GM12878 (cell line): ENCODE results near the gene DNASE1L1. TPM values are rescaled to one million over a fixed set of nuclear protein-coding genes. Genes with fewer than 3 reads are reported as not detected.

Source experiments
- ATAC-seq: fragments of 200-7000 bp; cut with Tn5 transposase; 3 replicates; pipeline ENCODE4 v1.9.1; 2020; ENCODE audit warnings: mild to moderate bottlenecking, moderate library complexity
- BruUV-seq: library from RNA; stranded (reverse); fragments of 400-500 nt; replicated peaks from 2 replicates; lab custom pipeline; 2021; lab: Mats Ljungman, UMichigan
- CTCF ChIA-PET: fragments of 300-600 bp; sonication (Branson Sonifier 250); formaldehyde crosslinking; extraction: SDS; loops from one replicate; lab custom pipeline; 2021; ENCODE audit warnings: inconsistent platforms; lab: Yijun Ruan, JAX
- POLR2A ChIA-PET: fragments of 350-600 bp; formaldehyde crosslinking; extraction: SDS; loops from one replicate; lab custom pipeline; 2021; ENCODE audit warnings: inconsistent platforms; lab: Charles Lee
- RAD21 ChIA-PET: fragments of 300-600 bp; sonication (Branson Sonifier 250); formaldehyde crosslinking; loops from one replicate; lab custom pipeline; 2023; ENCODE audit warnings: antibody characterized with exemption; ENCODE audit not compliant: unreplicated experiment; lab: Charles Lee
- SMC1A ChIA-PET: fragments of 300-600 bp; sonication (Branson Sonifier 250); formaldehyde crosslinking; loops from one replicate; lab custom pipeline; 2023; ENCODE audit not compliant: unreplicated experiment, uncharacterized antibody; lab: Charles Lee
- DNase-seq: peaks from one replicate; pipeline ENCODE4 v3.0.0-alpha.2; 2011; ENCODE audit warnings: low read depth, low spot score
- FAIRE-seq: peaks from 3 replicates; lab custom pipeline; 2011; peaks lifted over from hg19 to GRCh38; lab: Jason Lieb, UNC
- H2AFZ ChIP-seq: 2 replicates; pipeline ENCODE4 v1.6.0; 2011; ENCODE audit warnings: low read depth, low read length, control low read depth; ENCODE audit not compliant: control insufficient read depth
- H3K27ac ChIP-seq: 2 replicates; pipeline ENCODE4 v1.5.1; 2011; ENCODE audit warnings: control low read depth; ENCODE audit not compliant: control insufficient read depth, insufficient read depth
- H3K27me3 ChIP-seq, 2 experiments: replicated peaks in 1 of 2; 2 replicates each; pipeline versions ENCODE4 v1.6.0 to v1.6.1; 2011; ENCODE audit warnings: low read length in 1 of 2; ENCODE audit not compliant: control insufficient read depth in 2 of 2, insufficient read depth in 2 of 2
- H3K36me3 ChIP-seq, 2 experiments: 2 replicates each; pipeline ENCODE4 v1.5.1; 2011; ENCODE audit warnings: low read length in 1 of 2; ENCODE audit not compliant: control insufficient read depth in 2 of 2, insufficient read depth in 2 of 2
- H3K4me1 ChIP-seq: 2 replicates; pipeline ENCODE4 v1.6.1; 2011; ENCODE audit warnings: mild to moderate bottlenecking, low read length, moderate library complexity, mixed read lengths; ENCODE audit not compliant: control insufficient read depth, insufficient read depth
- H3K4me2 ChIP-seq: 2 replicates; pipeline ENCODE4 v1.6.0; 2011; ENCODE audit warnings: control low read depth; ENCODE audit not compliant: control insufficient read depth, insufficient read depth
- H3K4me3 ChIP-seq: fragments of 200-600 bp; sonication (generic); 2 replicates; pipeline ENCODE4 v1.5.1; 2016
- H3K79me2 ChIP-seq: 2 replicates; pipeline ENCODE4 v1.6.0; 2011; ENCODE audit warnings: low read length; ENCODE audit not compliant: control insufficient read depth, insufficient read depth
- H3K9ac ChIP-seq: 2 replicates; pipeline ENCODE4 v1.8.0; 2011; ENCODE audit warnings: low read length, control low read depth, mixed read lengths; ENCODE audit not compliant: control insufficient read depth, insufficient read depth
- H3K9me3 ChIP-seq: replicated peaks from 3 replicates; pipeline ENCODE4 v1.5.1; 2011; ENCODE audit warnings: mild to moderate bottlenecking, low read length; ENCODE audit not compliant: control insufficient read depth, insufficient read depth
- H4K20me1 ChIP-seq: 2 replicates; pipeline ENCODE4 v1.6.0; 2011; ENCODE audit not compliant: control insufficient read depth, insufficient read depth
- EP300 ChIP-seq, 2 experiments: fragments of 150-350 bp in 1 of 2; IDR thresholded peaks; 2 replicates each; pipeline ENCODE4 v1.6.1; 2011 to 2012; ENCODE audit warnings: low read depth in 2 of 2, low read length in 2 of 2, borderline replicate concordance in 1 of 2, improper control_type of control experiment in 1 of 2, inconsistent platforms in 1 of 2; ENCODE audit not compliant: control insufficient read depth in 1 of 2
- IKZF1 ChIP-seq: fragments of 450-650 bp; conservative IDR thresholded peaks from 2 replicates; pipeline ENCODE4 v1.6.1; 2017; ENCODE audit warnings: antibody characterized with exemption, mild to moderate bottlenecking
- NFXL1 ChIP-seq: fragments of 450-650 bp; IDR thresholded peaks from 2 replicates; pipeline ENCODE4 v1.6.1; 2017; ENCODE audit warnings: antibody characterized with exemption, mild to moderate bottlenecking, borderline replicate concordance
- PAX5 ChIP-seq: IDR thresholded peaks from 2 replicates; pipeline ENCODE4 v1.6.1; 2011; ENCODE audit warnings: low read depth, low read length, borderline replicate concordance
- SMAD5 ChIP-seq: IDR thresholded peaks from 2 replicates; pipeline ENCODE4 v1.6.1; 2016; ENCODE audit warnings: antibody characterized with exemption, low read depth
- TCF12 ChIP-seq: IDR thresholded peaks from 2 replicates; pipeline ENCODE4 v1.6.1; 2011; ENCODE audit warnings: low read depth, mild to moderate bottlenecking, low read length
- ZNF217 ChIP-seq: fragments of 450-650 bp; IDR thresholded peaks from 2 replicates; pipeline ENCODE4 v1.6.1; 2017; ENCODE audit warnings: antibody characterized with exemption, mild to moderate bottlenecking
- WGBS: methylation state at CpG from one replicate; pipeline ENCODE4 v1.1.6; 2016; ENCODE audit warnings: low lambda C conversion rate; ENCODE audit not compliant: insufficient replicate concordance, insufficient coverage; ENCODE audit errors: missing lambda C conversion rate; 5-methylcytosine and 5-hydroxymethylcytosine counted together
- in situ Hi-C: fragments of 300-500 bp; cut with MboI; formaldehyde crosslinking; loops from 9 replicates; pipeline ENCODE4 v1.14.3; 2018; ENCODE audit warnings: mixed read lengths
- intact Hi-C: fragments of 100-400 bp; cut with micrococcal nuclease; formaldehyde crosslinking; loops from one replicate; pipeline ENCODE4 v1.14.2; 2022; ENCODE audit not compliant: unreplicated experiment
- polyA plus RNA-seq, 11 experiments: library from polyadenylated mRNA; depleted of rRNA in 4 of 11; unstranded in 6 of 11; stranded (reverse) in 5 of 11; fragments of >200 nt; fragmentation: Nextera tagmentation in 4 of 11; fragmentation: Illumina TruSeq in 1 of 11; extraction: Ambion mirVana in 4 of 11; extraction: Trizol in 1 of 11; gene quantifications; 1 replicate in 1 of 11; 2 replicates in 10 of 11; pipeline versions ENCODE4 v1.2.1 to v1.2.3, GENCODE V29; 2011 to 2016; ENCODE audit warnings: inconsistent platforms in 2 of 11, missing spikeins in 2 of 11, low read depth in 1 of 11
- total RNA-seq, 4 experiments: library from RNA; depleted of rRNA in 3 of 4; stranded (reverse); fragments of >200 nt in 3 of 4; fragmentation: Illumina TruSeq in 1 of 4; extraction: Trizol in 1 of 4; gene quantifications; 2 replicates each; pipeline versions ENCODE4 v1.2.1 to v1.2.3, GENCODE V29; 2013 to 2021

Gene DNASE1L1
- total and polyA plus RNA-seq, 10 of the 15 experiments (the other 5 are each of a cell fraction or from before 2014, with no cell fraction given) = 0.60 to 22.7 (median 6.8) TPM

GRCh38 chrX:154452823-154453222, 43.8 kb upstream of the DNASE1L1 start:
- H3K36me3 ChIP-seq = peaks cover 0 to 2% of the 10 kb centered on the region in 2 experiments; a peak in 2 of 4 replicates
- H3K4me1 ChIP-seq = no peaks in the 10 kb centered on the region
- no peaks in the 10 kb centered on the region for H3K27me3 ChIP-seq
- no peak for ATAC-seq
- no peak overlapping the region for H3K27ac ChIP-seq
- TF ChIP-seq IKZF1 = no peak
- no peak for TF ChIP-seq ZNF217
- no peak for TF ChIP-seq TCF12
- TF ChIP-seq EP300 (IDR thresholded peaks at IDR 0.05; ENCODE audit: borderline replicate concordance in 1 of 2, control insufficient read depth in 1 of 2, low read depth in 2 of 2, low read length in 2 of 2) = no peak
- H3K9me3 ChIP-seq = no peaks in the 10 kb centered on the region; the same call in 2 of the 3 replicates
- no peak overlapping the region for H2AFZ ChIP-seq
- no TSS peak for BruUV-seq
- no peaks in the 10 kb centered on the region for H3K79me2 ChIP-seq
- ChIA-PET RAD21 (no interaction called here), SMC1A (no interaction called here), POLR2A (interaction anchor here (1.2 kb wide), 1 partner anchor 22 kb away, joined by 3 read pairs; no protein-coding TSS in a partner anchor), CTCF (no interaction called here)
- no peak overlapping the region for H3K9ac ChIP-seq
- H3K4me3 ChIP-seq = no peak overlapping the region
- DNase-seq = no peak
- no peak overlapping the region for H3K4me2 ChIP-seq
- WGBS = 96% methylated on average over 9 of the region's 9 CpGs
- in situ Hi-C loops (no loop called here), intact Hi-C loops (no loop called here)
- no peak for FAIRE-seq
- H4K20me1 ChIP-seq = no peaks in the 10 kb centered on the region

GRCh38 chrX:154450312-154450711, 41.3 kb upstream of the DNASE1L1 start:
- in situ Hi-C loops = no loop called here
- intact Hi-C loops = no loop called here
- Histone ChIP-seq H3K4me3 (no peak overlapping the region), H4K20me1 (no peaks in the 10 kb centered on the region), H3K27me3 (no peaks in the 10 kb centered on the region), H3K27ac (no peak overlapping the region), H3K4me1 (no peaks in the 10 kb centered on the region), H3K9ac (no peak overlapping the region), H2AFZ (no peak overlapping the region), H3K4me2 (no peak overlapping the region), H3K9me3 (no peaks in the 10 kb centered on the region; the same call in 2 of the 3 replicates), H3K79me2 (no peaks in the 10 kb centered on the region)
- no peak for ATAC-seq
- FAIRE-seq = no peak
- RAD21 ChIA-PET = no interaction called here
- SMC1A ChIA-PET = no interaction called here
- no peak for DNase-seq
- BruUV-seq = no TSS peak
- CTCF ChIA-PET = no interaction called here
- WGBS = 82% methylated on average over 17 of the region's 17 CpGs
- POLR2A ChIA-PET = no interaction called here
- TF ChIP-seq NFXL1 (no peak), SMAD5 (no peak), PAX5 (no peak)
- TF ChIP-seq, all 136 proteins: peak for 0
- peaks cover 0 to 2% of the 10 kb centered on the region in 2 experiments; a peak in 2 of 4 replicates for H3K36me3 ChIP-seq
